ENCODE data around the gene SOAT1. TPM values are rescaled to one million over a fixed set of nuclear protein-coding genes. Genes with fewer than 3 reads are reported as not detected.
"Not testable (repeated sequence)": the region's sequence is repeated elsewhere in the genome, so short reads cannot be mapped to it uniquely, and the experiment has no call there.

Gene SOAT1
- polyA plus RNA-seq, 1 of the 3 experiments (the other 2 are of a cell fraction): 8.1 TPM

- no peak for TF ChIP-seq FOXJ3 (CRISPR knock-in tag; IDR thresholded peaks at IDR 0.05)
- no peak for TF ChIP-seq RAD21 (IDR thresholded peaks at IDR 0.05; ENCODE audit: low read length)
- no peak for TF ChIP-seq FOSL2 (IDR thresholded peaks at IDR 0.05; ENCODE audit: borderline replicate concordance, low read depth)
Measured at GRCh38 chr1:179264507-179264906, 29.1 kb upstream of the SOAT1 start (continued).

- Histone ChIP-seq H3K4me3 (ENCODE audit: low read depth in 2 of 2, low read length in 1 of 2) (no peak overlapping the region), H3K27ac (ENCODE audit: low read depth in 2 of 2, low read length in 1 of 2) (no peak overlapping the region), H3F3A (replicated peaks; ENCODE audit: insufficient read depth) (no peaks in the 10 kb centered on the region), H2AFZ (ENCODE audit: low read depth) (no peak overlapping the region), H3K36me3 (replicated peaks in 1 of 2; ENCODE audit: control insufficient read depth in 1 of 2, insufficient read depth in 2 of 2, low read length in 1 of 2) (no peaks in the 10 kb centered on the region), H3K79me2 (ENCODE audit: insufficient read depth) (no peaks in the 10 kb centered on the region), H4K20me1 (ENCODE audit: insufficient read depth) (no peaks in the 10 kb centered on the region), H3K9me3 (no peaks in the 10 kb centered on the region), H3K9ac (no peak overlapping the region), H3K9me2 (no peaks in the 10 kb centered on the region), H3K27me3 (ENCODE audit: insufficient read depth) (no peaks in the 10 kb centered on the region), H3K4me1 (ENCODE audit: control insufficient read depth in 1 of 2, insufficient read depth in 2 of 2, low read depth in 1 of 2, low read length in 1 of 2) (0 out of 4 replicates have a peak, but pooled peaks cover 0 to 4% of the 10 kb centered on the region in 2 experiments), H3K4me2 (no peak overlapping the region)
- CTCF ChIA-PET: no interaction called here
- TF ChIP-seq PBX3 (IDR thresholded peaks at IDR 0.05) (no peak), RAD21 (IDR thresholded peaks at IDR 0.05; ENCODE audit: low read length) (no peak)
- POLR2A ChIA-PET: no interaction called here
- DNase-seq: no peak
Measured at GRCh38 chr1:179269071-179269470, 24.5 kb upstream of the SOAT1 start.

- H3K4me1 ChIP-seq (ENCODE audit: control insufficient read depth in 1 of 2, insufficient read depth in 2 of 2, low read depth in 1 of 2, low read length in 1 of 2); H3F3A ChIP-seq (replicated peaks; ENCODE audit: insufficient read depth); H3K4me2 ChIP-seq; H3K27ac ChIP-seq (ENCODE audit: low read depth in 2 of 2, low read length in 1 of 2); H3K79me2 ChIP-seq (ENCODE audit: insufficient read depth); H3K9me3 ChIP-seq; H3K9ac ChIP-seq; H3K4me3 ChIP-seq (ENCODE audit: low read depth in 2 of 2, low read length in 1 of 2); H3K36me3 ChIP-seq (replicated peaks in 1 of 2; ENCODE audit: control insufficient read depth in 1 of 2, insufficient read depth in 2 of 2, low read length in 1 of 2); POLR2A ChIA-PET; H3K9me2 ChIP-seq; H2AFZ ChIP-seq (ENCODE audit: low read depth); CTCF ChIA-PET; H3K27me3 ChIP-seq (ENCODE audit: insufficient read depth); DNase-seq; H4K20me1 ChIP-seq (ENCODE audit: insufficient read depth): not testable (repeated sequence)
- WGBS (ENCODE audit: low lambda C conversion rate): 79% methylated on average over 5 of the region's 5 CpGs
Measured at GRCh38 chr1:179274424-179274823, 19.2 kb upstream of the SOAT1 start.

GRCh38 chr1:179278920-179279319 is 14.7 kb upstream of the SOAT1 start:
- no peaks in the 10 kb centered on the region for H4K20me1 ChIP-seq (ENCODE audit: insufficient read depth)
- CTCF ChIA-PET: no interaction called here
- H3K4me1 ChIP-seq (ENCODE audit: control insufficient read depth in 1 of 2, insufficient read depth in 2 of 2, low read depth in 1 of 2, low read length in 1 of 2): no peaks in the 10 kb centered on the region
- WGBS (ENCODE audit: low lambda C conversion rate): 80% methylated on average over 5 of the region's 5 CpGs
- H3F3A ChIP-seq (replicated peaks; ENCODE audit: insufficient read depth): no peaks in the 10 kb centered on the region
- POLR2A ChIA-PET: no interaction called here
- H3K4me2 ChIP-seq: no peak overlapping the region
- no peaks in the 10 kb centered on the region for H3K36me3 ChIP-seq (replicated peaks in 1 of 2; ENCODE audit: control insufficient read depth in 1 of 2, insufficient read depth in 2 of 2, low read length in 1 of 2)
- no peak overlapping the region for H2AFZ ChIP-seq (ENCODE audit: low read depth)
- H3K9me2 ChIP-seq: no peaks in the 10 kb centered on the region
- no peak for DNase-seq
- no peaks in the 10 kb centered on the region; the same call in 1 of the 2 replicates for H3K9me3 ChIP-seq
- H3K27ac ChIP-seq (ENCODE audit: low read depth in 2 of 2, low read length in 1 of 2): no peak overlapping the region
- no peak overlapping the region for H3K4me3 ChIP-seq (ENCODE audit: low read depth in 2 of 2, low read length in 1 of 2)
- H3K79me2 ChIP-seq (ENCODE audit: insufficient read depth): no peaks in the 10 kb centered on the region
- no peak overlapping the region for H3K9ac ChIP-seq
- H3K27me3 ChIP-seq (ENCODE audit: insufficient read depth): no peaks in the 10 kb centered on the region
- no peak for TF ChIP-seq FOXJ3 (CRISPR knock-in tag; IDR thresholded peaks at IDR 0.05)
- TF ChIP-seq JUND (IDR thresholded peaks at IDR 0.05): no peak
- TF ChIP-seq NRF1 (IDR thresholded peaks at IDR 0.05; ENCODE audit: low read depth, low read length): no peak
- TF ChIP-seq GATA2 (CRISPR knock-in tag; IDR thresholded peaks at IDR 0.05): no peak
- no peak for TF ChIP-seq RXRA (IDR thresholded peaks at IDR 0.05; ENCODE audit: borderline replicate concordance, low read depth)
- TF ChIP-seq TEAD4 (IDR thresholded peaks at IDR 0.05; ENCODE audit: borderline replicate concordance, insufficient read depth): no peak
- no peak for TF ChIP-seq FOSL2 (IDR thresholded peaks at IDR 0.05; ENCODE audit: borderline replicate concordance, low read depth)
- TF ChIP-seq SMC3 (IDR thresholded peaks at IDR 0.05; ENCODE audit: low read depth, low read length): no peak
- no peak for TF ChIP-seq MXI1 (IDR thresholded peaks at IDR 0.05; ENCODE audit: low read depth, low read length)
- TF ChIP-seq ZBTB33 (IDR thresholded peaks at IDR 0.05; ENCODE audit: borderline replicate concordance, low read depth): no peak
- TF ChIP-seq TAF1 (IDR thresholded peaks at IDR 0.05; ENCODE audit: borderline replicate concordance, low read depth, low read length): no peak
- TF ChIP-seq EZH2phosphoT487 (IDR thresholded peaks at IDR 0.05; ENCODE audit: borderline replicate concordance, low read depth): no peak
- no peak for TF ChIP-seq USF2 (IDR thresholded peaks at IDR 0.05; ENCODE audit: borderline replicate concordance, low read depth, low read length)
- TF ChIP-seq RFX5 (IDR thresholded peaks at IDR 0.05; ENCODE audit: low read length): no peak

Measured in SK-N-SH (cell line).